Measurements from ENCODE around the gene CLTCL1.

Gene CLTCL1

DNA sequence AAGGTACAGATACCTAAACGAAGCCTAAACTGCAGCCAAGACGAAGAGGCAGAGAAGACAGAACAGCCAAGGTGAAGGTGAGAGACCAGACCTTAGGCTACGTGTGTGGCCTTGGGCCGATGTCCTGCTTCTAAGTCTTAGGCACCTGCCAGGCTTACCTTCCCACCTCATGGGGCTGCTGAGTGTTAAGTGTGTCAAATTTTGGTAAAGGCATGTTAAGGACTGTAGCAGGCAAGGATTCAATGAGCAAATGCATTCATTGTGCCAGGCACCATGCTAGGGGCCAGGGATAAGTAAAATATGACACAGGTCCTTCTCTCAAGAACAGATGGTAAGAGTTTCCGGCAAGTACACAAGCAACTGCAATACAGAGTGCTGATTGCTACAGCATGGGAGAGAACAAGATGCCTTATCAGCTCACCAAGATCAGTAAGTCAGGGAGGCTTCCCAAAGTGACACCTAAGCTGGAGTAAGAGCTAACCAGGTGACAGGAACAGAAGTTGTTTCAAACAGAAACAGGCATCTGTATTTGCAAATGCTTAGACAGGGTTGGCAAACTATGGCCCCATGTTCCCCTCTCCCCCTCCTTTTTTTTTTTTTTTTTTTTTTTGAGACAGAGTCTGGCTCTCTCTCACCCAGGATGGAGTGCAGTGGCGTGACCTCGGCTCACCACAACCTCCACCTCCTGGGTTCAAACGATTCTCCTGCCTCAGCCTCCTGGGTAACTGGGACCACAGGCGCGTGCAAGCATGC lies 46.7 kb downstream of the CLTCL1 start:
- no peak for FAIRE-seq

DNA sequence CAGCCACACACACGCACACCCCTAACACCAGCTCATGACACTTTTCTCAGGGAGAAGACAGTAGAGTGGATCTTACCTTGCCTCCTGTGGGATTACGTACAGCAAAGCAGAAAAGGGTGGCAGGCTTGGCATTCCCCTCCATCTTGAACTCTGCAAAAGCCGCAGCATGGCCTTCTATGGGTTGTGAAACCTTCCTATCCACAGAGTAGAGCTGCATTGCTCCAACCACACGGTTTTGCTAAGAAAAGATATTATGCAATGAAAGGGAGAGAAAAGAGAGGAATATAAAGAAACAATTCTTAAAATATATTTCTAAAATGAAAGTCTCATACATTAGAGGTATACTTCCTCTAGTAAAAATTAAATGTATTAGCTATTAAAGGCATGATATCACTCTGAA lies 48.8 kb downstream of the CLTCL1 start:
- FAIRE-seq, result no peak

DNA sequence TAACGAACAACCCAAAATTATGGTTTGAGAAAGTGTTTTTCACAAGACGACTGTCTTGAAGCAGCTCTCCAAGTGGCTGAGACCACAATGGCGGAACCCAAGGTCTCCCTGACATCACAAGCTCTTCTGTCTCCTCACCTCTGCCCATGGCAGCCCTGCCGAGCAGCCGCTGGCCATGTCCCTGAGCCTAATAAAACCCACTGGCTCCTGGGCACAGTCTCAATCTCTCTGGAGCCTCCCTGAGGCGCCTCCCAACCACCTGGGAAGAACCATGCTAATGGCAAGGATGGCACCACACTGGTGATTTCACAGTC lies 50.0 kb downstream of the CLTCL1 start:
- FAIRE-seq, result no peak

DNA sequence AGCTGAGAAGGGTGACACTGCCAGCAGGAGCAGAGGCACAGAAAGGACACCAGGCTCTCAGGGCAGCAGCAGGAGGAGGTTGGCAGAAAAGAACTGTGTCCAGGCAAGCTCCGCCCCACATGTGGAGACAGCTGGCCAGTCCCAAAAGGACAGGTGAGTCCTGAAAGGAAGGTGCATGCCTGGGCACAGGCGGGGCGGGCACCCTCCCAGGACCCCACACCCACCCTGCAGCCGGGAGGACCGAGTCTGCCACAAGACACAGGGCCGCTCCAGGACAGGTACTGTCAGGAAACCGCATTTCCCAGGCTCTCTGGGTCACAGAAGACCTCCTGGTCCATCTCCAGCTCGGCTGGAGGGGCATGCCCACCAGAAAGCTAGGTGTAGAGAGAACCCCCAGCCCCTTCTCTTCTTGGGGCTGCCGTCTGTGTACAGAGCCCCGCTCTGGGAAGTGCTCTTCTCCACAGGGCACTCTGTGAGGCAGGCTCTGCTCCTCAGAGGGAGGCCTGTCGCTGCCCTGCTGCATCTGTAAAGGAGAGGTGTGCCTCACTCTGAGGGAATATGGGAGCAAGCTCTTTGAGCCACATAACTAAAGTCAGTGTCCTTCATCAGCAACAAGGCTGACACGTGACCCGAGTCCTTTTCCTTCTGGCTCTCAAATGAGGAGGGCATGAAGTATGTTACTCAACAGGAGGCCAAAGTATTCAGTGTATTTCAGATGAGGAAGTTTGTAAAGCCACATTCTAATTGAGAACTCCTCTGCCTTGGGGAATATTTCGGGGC lies 50.5 kb downstream of the CLTCL1 start:
- FAIRE-seq, result no peak

DNA sequence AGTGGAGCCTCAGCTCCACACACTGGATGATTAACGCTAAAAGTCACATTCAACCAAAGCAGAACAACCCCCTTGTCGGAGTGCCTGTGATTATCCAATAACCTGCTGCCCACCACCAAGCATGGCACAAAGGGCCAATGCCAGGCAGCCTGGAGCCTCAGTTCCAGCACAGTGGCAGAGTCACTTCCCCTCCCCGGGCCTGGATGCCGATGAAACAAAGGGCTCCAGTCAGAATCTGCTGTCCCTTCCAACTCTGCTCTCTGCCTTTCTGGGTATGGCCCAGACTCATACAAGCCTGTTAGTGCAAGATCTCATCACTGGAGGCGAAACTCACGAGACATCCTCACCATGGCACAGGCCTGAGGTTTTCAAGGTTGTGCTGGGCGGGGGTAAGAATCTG lies 52.1 kb downstream of the CLTCL1 start:
- FAIRE-seq, result no peak

DNA sequence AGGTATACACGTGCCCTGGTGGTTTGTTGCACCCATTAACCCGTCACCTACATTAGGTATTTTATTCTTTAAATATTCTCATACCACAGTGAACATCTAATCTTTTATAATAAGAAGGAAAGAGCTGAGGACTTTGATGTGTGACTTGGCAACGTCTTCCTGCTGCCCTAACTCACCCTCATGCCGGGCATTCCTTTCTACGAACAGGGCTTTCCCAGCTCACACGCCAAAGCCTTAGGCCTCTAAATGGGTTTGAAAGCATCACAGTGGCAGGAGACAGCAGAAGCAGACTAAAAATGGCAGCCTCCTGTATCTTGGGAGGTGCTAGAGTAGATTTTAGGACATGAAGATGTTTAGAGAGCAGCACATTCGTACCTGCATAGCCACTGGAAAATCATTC lies 52.6 kb downstream of the CLTCL1 start:
- no peak for FAIRE-seq

DNA sequence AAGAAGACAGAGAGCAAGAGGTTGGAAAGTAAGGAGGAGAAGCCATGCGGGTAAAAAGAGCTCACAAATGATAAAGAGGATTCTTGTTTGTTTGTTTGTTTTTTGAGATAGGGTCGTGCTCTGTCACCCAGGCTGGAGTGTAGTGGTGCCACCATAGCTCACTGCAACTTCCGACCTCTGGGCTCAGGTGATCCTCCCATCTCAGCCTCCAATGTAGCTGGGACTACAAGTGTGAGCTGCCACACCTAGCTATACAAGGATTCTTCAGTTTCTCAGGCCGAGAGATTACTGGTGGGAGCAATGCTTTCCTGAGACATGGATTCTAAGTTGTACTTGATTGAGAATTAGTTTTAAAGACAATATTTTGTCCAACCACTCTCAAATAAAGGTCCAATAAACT lies 55.6 kb downstream of the CLTCL1 start:
- FAIRE-seq, result no peak

DNA sequence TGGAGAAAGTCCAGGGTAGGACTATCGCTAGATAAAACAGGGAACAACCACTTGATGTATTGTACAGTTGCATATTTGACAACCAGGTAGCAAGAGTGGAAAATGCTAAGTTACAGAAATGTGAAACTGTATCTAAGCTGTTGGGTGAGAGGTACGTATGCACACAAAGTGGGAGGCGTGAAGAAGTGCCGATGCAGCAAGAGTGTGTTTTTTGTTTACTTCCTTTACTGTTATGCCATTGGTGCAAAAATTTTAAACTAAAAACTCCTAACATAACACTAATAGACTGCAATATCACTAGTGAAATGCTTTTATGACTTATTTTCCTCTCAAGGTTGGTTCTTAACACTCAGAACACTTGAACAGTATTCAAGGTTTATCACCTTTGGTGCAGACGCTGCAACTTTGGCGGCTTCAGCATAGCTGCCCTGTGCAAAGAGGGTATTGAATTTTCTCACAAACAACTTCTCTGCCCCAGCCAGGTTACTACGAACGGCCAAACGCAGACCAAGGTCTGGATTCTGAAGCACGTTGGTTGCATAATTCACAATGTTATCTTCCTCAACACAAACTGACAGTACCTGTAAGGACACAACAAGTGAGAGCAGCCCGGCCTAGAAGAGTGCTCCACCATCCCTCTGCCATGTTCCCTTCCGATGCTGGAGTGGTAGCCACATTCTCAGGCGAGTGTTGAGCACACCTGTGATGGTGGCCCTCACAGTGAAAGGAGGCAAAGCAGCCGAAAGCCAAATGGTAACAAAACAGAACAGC lies 57.2 kb downstream of the CLTCL1 start:
- FAIRE-seq, result no peak

DNA sequence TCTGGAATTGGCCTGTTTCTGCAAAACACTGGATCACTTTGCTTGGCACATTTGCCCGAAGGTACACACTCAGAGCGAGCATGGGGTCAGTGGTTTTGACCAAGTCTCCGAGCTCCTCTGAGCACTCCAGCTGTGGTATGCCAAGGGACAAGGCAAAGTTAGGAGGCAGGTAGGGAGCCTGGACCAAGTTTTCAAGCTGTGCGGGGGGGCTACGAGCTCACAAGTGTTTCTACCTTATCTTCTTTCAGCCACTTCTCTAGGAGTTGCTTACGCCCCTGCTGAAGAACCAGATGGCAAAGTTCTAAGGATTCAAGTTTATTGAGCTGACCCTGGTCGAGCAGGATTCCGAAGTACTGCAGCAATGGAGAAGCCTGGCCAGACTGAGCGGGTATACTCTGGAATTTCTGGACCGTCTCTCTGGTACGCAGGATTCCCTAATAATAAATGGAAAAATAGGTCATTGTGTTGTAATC lies 58.3 kb downstream of the CLTCL1 start:
- no peak for FAIRE-seq

DNA sequence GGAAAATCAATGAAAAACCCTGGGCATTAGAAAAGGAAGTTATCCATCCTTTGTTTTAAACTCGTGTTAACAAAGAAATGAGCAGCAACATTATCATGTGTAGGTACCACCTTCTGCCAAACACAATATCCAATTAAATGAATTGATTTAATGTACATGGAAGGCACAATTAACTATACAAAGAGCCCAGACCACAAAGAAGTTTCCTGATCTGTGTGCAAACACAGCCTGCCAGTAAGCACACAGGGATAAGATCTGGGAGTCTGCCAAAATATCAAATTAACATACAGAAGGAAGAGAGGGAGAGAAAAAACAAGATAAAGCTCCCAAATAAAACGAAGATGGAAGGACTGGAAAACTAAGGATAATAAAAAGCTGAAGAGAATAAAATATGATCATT lies 58.9 kb downstream of the CLTCL1 start:
- FAIRE-seq, result no peak

DNA sequence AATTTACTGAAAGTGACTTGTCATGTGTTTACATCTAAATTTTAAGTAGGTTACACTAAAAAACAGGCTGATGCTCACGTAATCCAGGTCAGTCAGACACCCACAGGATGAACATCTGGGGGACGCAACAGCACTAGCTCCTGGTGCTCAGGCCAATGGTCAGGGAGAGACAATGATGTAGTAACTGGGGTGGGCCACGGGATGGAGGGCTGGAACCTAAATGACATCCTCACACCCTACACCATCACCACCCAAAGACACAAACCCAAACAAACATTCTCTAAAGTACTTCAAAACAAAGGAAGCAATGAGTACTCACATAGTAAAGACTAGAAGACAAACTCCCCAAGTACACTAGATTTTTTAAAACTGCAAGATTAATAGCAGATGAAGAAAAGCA lies 59.5 kb downstream of the CLTCL1 start:
- FAIRE-seq, result no peak

DNA sequence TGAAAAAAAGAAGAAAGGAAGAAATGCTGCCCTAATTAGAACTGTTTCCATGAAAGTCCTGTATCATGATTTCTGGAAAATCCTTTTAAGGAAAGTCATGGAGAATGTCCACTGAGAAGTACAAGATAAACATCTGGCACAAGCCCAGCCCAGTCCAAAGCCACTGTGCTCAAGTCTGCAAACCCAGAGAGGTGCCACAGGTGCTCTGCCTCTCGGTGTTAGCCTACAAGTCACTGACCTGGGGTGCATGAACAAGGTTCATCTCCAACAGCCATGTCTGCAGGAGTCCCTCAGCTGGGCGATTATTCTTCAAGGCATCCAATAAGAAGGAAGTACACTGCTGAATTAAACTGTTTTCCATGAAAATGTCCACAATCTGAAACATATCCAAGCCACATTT lies 61.9 kb downstream of the CLTCL1 start:
- no peak for FAIRE-seq

DNA sequence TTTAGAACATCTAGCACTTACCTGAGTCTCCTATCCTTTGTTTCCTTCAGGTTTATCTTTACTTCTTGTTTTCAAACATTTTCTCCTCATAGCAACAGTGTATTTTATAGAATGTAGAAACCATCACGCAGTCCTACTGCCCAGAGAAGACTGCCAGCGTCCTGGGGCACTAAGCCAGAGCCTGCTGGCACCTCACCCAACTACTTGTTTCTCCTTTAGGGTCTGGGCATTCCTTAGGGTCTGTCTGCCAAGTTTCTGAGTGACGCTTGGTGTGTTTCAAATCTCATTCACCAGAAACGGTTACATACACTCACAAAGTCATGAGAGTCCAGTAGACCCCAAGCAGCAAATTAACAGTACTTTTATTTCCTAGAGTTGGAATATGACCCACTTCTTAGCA lies 63.3 kb downstream of the CLTCL1 start:
- no peak for FAIRE-seq

DNA sequence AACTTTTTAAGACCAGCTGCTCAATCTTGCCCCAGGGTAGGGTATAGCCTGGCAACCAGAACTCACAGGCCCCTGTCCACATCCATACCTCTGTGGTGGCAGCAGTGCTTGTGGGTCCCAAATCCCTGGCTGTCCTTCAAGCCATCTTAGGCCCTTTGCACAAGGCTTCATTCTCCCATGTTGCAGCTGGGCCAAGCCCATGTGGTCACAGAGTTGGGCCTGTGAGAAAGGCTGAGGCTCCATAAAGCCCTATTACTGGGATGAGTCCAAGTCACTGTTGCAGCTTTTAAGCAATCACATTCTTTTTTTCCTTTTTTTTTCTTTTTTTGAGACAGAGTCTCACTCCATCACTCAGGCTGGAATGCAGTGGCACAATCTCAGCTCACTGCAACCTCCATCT lies 65.1 kb downstream of the CLTCL1 start:
- no peak for FAIRE-seq

DNA sequence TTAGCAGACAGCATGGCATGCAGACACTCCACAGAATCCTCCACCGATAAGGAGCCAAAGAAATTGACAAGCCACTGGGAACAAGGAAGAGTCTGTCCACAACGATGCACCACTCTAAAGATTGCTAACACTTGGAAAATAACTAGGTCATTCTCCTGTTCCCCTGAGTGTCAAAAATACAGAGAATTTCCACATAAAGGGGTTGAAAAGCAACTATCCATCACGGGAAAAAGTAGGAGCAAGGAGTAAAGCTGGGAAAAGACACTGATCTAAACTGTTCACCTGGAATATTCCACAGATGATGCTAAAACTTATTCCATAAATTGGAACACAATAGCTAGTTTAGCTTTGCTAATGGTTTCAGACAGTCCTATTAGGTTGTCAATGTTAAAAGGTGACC lies 66.0 kb downstream of the CLTCL1 start:
- no peak for FAIRE-seq

DNA sequence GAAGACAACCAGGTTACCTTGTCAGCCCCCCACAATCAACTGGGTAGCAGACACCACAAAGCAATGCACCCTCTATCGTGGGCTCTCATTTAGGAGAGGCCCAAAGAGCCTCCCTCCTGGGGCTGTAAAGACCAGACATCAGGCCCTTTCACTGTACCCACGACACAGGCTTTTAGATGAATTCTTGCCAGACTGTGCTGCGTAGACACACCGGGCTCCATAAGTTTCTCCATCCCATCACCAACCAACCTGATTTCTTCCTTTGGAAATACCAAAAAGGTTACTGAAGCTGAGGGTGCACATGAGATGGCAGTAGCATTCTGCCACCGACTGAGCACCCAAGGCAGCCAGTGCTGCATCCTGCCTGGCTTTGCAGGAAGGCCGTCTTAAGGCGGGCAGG lies 66.5 kb downstream of the CLTCL1 start:
- no peak for FAIRE-seq

DNA sequence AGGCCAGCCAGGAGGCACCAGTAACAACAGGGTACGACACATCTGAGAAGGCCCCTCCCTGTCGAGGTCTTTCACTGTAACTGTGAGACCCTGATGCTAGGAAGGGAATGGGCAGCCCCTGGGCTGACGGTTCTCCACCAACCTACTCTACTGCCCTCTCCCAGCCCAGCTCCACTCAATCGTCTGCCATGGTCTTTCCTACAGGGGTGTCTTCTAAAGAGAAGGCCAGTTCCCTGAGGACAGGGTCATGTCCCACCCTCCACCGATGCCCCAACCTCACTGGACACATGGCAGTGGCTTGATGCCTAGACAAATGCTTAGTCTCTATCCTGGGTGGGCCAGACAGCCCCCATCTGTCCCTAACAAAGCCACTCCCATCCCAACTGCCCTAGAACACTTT lies 67.0 kb downstream of the CLTCL1 start:
- no peak for FAIRE-seq

DNA sequence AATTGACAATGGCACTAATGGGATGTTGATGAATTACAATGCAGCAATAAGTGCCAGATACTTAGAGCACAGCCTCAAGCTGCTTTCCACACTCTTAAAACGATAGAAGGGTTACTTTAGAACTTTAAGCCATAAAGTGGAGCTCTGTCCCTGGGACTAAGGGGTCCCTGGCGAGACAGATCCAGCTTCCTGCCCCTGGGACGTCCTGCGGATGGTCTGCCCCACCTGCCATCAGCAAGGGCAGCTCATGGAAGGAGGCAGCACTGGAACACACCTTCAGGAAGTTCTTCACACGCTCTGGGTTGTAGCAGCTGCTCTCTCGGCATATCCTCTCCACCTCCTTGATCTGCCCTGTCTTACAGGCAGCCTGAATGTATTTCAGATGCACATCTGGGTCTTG lies 67.9 kb downstream of the CLTCL1 start:
- no peak for FAIRE-seq

DNA sequence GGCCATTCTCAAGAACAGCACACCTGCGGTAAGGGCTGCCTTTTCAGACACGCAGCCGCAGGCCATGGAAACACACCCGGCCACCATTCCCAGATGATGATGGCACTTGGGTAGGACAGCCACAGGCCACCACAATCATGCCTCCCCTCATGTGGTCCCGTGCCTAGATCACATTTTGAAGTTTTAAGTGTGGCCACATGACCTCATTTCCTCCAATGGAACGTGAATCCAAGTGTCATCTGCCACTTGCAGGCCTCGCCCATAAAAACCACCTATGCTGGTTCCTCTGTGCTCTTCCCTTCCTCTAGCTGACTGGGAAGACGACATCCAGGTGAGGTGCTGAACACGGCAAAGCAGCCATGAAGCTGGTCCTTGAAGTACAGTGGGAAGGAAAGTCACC lies 68.4 kb downstream of the CLTCL1 start:
- no peak for FAIRE-seq

DNA sequence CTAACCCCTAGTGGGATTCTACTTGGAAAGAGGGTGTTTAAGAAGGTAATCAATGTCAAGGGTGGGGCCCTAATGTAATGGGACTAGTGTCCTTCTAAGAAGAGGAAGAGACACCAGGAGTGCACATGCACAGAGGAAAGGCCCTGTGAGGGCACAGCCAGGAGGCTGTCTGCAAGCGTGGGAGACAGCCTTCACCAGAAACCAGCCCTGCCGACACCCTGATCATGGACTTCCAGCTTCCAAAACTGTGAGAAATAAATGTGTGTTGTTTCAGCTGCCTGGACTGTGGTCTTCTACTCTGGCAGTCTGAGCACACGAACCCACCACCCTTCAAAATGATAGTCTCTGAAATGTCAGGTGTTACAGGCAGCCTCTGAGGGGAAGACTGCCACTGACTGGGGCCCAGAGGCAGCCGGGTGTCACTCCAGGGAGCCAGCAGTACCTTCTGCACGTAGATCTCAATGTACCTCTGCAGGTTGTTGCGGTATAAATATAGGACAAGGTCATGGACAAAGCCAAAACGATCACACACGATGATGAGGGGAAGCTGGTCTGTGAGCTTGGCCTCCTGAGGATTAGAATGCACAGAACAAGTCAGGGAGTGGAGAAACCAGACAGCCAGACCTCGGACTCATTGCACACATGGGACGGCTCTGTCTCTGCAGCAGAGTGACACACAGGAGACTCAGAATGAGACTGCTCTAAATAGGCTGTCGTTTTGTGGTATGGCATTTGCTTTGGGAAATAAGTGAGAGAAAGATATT lies 69.1 kb downstream of the CLTCL1 start:
- FAIRE-seq, result no peak

DNA sequence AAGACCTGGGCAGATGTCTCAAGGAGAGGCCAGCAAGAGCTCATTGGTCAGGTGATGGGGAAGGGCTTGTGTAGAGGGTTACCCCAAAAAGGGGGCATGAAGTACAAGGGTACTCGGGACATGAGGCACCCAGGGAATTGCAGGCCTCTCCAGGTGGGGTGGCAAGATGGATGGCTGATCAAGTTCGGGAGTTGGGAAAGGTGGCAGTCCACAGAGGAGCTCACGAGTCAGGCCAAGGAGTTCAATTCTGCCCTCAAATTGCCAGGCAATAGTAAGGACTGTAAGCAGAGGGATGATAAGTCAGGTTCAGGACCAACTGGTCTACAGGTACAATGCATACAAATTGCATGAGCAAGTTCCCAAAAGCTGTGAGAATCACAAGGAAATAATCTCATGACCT lies 70.7 kb downstream of the CLTCL1 start:
- FAIRE-seq, result no peak

DNA sequence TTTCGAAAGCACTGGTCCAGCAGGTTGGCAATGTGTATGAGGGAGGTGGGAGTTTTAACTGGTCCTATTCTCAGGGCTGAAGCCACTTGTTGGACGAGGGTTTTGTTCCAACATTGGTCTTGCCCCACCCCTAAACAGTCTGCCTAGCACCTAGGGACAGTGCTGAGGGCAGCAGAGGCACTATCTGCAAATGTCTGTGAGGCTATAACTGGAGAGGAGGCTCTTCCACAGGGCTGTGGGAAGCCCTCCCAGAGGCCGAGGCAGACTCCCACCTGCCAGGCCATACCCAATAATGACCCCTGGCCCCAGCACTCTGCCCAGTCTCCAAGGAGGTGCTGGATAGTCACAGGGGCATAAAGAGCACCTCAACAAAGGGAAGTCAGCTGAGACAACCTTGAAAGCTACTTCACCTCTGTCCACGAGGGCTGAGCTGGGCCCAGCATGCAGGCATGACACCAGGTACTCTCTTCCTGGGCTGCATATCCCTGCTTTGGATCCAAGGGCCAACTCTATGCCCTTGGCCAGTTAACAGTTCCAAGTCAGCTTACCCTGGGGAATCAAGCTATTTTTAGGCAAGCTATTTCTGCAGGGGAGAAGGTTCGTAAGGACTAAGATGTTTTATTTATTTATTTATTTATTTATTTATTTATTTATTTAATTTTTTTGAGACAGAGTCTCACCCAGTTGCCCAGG lies 72.8 kb downstream of the CLTCL1 start:
- no peak for FAIRE-seq

DNA sequence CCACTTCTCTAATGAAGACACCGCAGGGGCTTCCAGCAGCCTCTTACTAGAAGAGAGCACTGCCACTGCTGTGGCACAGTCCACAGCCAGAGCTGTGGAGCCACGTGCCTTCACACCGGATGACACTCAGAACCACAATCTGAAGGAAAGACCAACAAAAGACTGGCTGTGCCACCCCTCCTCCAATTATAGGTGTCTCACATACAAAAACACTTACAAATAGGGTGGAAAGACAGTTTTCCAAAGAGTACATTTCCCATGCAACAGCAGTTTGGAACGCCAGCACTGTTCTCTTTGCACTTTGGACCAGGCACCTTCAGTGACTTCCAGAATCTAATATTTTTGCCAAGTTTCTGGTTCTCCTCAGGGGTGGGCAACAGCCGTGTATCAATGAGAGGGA lies 74.9 kb downstream of the CLTCL1 start:
- no peak for FAIRE-seq
